Measurements from ENCODE around the gene RIPOR3.

RIPOR3 gene
- long read RNA-seq: 0 reads

DNA sequence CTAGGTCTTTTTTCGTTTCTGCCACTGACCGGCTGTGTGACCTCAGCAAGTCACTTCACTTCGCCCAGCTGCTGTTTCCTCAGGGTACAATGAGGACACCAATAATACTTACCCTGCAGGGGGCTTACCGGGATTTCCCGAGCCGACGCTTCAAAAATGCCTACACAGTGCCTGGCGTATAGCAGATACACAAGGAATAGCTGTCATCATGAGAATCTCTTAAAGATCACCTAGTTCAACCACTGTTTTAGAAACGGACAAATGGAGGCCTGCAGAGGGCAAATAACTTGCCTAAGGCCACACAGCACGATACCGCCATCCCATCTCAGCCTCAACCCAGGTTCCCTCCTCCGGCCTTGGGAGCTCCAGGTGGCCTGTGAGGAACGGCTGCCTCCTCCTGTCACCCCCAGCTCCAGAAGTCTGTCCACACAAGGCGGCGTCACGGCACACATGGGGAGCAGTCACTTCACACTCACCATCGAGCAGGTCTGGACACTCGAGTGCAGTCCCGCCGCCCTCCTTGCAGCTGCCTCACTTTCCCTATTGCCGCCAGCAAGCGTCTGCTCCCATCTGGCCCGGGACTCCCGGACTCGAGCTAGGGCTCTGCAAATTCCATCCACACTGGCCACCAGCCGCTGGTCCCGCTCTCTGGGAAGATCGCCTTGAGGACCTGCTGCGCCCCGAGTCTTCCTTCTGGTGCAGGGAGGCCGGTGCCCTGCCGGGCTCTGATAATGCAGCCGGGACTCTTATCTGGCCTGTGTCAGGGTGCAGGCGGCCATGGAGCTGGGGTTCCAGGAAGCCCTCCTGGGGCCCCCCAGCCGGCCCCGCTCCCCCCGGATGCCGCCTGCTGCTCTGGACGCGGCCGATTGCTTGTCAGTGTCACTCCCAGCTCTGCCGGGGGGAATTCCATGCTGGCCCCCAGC lies at the start of gene RIPOR3:
Gene RIPOR3, minus strand, starts transcription at position 893 of the 923 bp plus-strand sequence. Its CDS starts 414 bp downstream, at position 479.
- no peak within 1 kb of the TSS for H3K27ac ChIP-seq (replicated peaks)
- no peak for TF ChIP-seq GABPA (IDR thresholded peaks at IDR 0.05; ENCODE audit: low read depth)
- TF ChIP-seq POLR2AphosphoS5 (IDR thresholded peaks at IDR 0.05; ENCODE audit: low read depth): no peak
- TF ChIP-seq, protein P1, sequence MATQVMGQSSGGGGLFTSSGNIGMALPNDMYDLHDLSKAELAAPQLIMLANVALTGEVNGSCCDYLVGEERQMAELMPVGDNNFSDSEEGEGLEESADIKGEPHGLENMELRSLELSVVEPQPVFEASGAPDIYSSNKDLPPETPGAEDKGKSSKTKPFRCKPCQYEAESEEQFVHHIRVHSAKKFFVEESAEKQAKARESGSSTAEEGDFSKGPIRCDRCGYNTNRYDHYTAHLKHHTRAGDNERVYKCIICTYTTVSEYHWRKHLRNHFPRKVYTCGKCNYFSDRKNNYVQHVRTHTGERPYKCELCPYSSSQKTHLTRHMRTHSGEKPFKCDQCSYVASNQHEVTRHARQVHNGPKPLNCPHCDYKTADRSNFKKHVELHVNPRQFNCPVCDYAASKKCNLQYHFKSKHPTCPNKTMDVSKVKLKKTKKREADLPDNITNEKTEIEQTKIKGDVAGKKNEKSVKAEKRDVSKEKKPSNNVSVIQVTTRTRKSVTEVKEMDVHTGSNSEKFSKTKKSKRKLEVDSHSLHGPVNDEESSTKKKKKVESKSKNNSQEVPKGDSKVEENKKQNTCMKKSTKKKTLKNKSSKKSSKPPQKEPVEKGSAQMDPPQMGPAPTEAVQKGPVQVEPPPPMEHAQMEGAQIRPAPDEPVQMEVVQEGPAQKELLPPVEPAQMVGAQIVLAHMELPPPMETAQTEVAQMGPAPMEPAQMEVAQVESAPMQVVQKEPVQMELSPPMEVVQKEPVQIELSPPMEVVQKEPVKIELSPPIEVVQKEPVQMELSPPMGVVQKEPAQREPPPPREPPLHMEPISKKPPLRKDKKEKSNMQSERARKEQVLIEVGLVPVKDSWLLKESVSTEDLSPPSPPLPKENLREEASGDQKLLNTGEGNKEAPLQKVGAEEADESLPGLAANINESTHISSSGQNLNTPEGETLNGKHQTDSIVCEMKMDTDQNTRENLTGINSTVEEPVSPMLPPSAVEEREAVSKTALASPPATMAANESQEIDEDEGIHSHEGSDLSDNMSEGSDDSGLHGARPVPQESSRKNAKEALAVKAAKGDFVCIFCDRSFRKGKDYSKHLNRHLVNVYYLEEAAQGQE (IDR thresholded peaks at IDR 0.05; ENCODE audit: insufficient replicate concordance, low read depth): no peak
- TF ChIP-seq SPI1 (IDR thresholded peaks at IDR 0.05; ENCODE audit: borderline replicate concordance, low read depth): no peak
- TF ChIP-seq, protein P2, sequence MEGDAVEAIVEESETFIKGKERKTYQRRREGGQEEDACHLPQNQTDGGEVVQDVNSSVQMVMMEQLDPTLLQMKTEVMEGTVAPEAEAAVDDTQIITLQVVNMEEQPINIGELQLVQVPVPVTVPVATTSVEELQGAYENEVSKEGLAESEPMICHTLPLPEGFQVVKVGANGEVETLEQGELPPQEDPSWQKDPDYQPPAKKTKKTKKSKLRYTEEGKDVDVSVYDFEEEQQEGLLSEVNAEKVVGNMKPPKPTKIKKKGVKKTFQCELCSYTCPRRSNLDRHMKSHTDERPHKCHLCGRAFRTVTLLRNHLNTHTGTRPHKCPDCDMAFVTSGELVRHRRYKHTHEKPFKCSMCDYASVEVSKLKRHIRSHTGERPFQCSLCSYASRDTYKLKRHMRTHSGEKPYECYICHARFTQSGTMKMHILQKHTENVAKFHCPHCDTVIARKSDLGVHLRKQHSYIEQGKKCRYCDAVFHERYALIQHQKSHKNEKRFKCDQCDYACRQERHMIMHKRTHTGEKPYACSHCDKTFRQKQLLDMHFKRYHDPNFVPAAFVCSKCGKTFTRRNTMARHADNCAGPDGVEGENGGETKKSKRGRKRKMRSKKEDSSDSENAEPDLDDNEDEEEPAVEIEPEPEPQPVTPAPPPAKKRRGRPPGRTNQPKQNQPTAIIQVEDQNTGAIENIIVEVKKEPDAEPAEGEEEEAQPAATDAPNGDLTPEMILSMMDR (IDR thresholded peaks at IDR 0.05; ENCODE audit: insufficient read depth, low read length): no peak
- no peak for DNase-seq (ENCODE audit: low read depth in 1 of 2, low spot score in 1 of 2)
- no peak within 1 kb of the TSS for H3K4me3 ChIP-seq (replicated peaks; ENCODE audit: insufficient read depth, low read length)
- H3K27me3 ChIP-seq (ENCODE audit: insufficient read depth, poor library complexity, severe bottlenecking): peaks cover 38% of the 10 kb centered on the region

GRCh38 chr20:50737352-50737751 lies 46.0 kb upstream of the RIPOR3 start:
- no peaks in the 10 kb centered on the region for H3K27me3 ChIP-seq (ENCODE audit: insufficient read depth, poor library complexity, severe bottlenecking)
- TF ChIP-seq, protein P1 (IDR thresholded peaks at IDR 0.05; ENCODE audit: insufficient replicate concordance, low read depth): no peak
- TF ChIP-seq POLR2AphosphoS5 (IDR thresholded peaks at IDR 0.05; ENCODE audit: low read depth) (no peak), GABPA (IDR thresholded peaks at IDR 0.05; ENCODE audit: low read depth) (no peak), SPI1 (IDR thresholded peaks at IDR 0.05; ENCODE audit: borderline replicate concordance, low read depth) (no peak)
- TF ChIP-seq, protein P2 (IDR thresholded peaks at IDR 0.05; ENCODE audit: insufficient read depth, low read length): no peak
- no peak for DNase-seq (ENCODE audit: low read depth in 1 of 2, low spot score in 1 of 2)
- H3K27ac ChIP-seq (replicated peaks): no peak overlapping the region
- H3K4me3 ChIP-seq (replicated peaks; ENCODE audit: insufficient read depth, low read length): no peak overlapping the region

- no peak for DNase-seq (ENCODE audit: low read depth in 1 of 2, low spot score in 1 of 2)
- no peak overlapping the region for H3K4me3 ChIP-seq (replicated peaks; ENCODE audit: insufficient read depth, low read length)
- H3K27ac ChIP-seq (replicated peaks): no peak overlapping the region
- TF ChIP-seq POLR2AphosphoS5 (IDR thresholded peaks at IDR 0.05; ENCODE audit: low read depth) (no peak), SPI1 (IDR thresholded peaks at IDR 0.05; ENCODE audit: borderline replicate concordance, low read depth) (no peak), GABPA (IDR thresholded peaks at IDR 0.05; ENCODE audit: low read depth) (no peak)
- TF ChIP-seq, protein P2 (IDR thresholded peaks at IDR 0.05; ENCODE audit: insufficient read depth, low read length): no peak
- TF ChIP-seq, protein P1 (IDR thresholded peaks at IDR 0.05; ENCODE audit: insufficient replicate concordance, low read depth): no peak
- H3K27me3 ChIP-seq (ENCODE audit: insufficient read depth, poor library complexity, severe bottlenecking): no peaks in the 10 kb centered on the region
Observed at GRCh38 chr20:50735813-50736212, 44.5 kb upstream of the RIPOR3 start.
